NCI-H2171 treated with DMSO at 0.1 percent for 48 hours (cell line): ENCODE data around the gene PWWP2B.

Experiments used
- DNase-seq: peaks from one replicate; lab custom pipeline; 2025; lab: John Stamatoyannopoulos, UW

Gene PWWP2B

GRCh38 chr10:132394936-132395703 lies 1.9 kb upstream of the PWWP2B start:
- no peak for DNase-seq

GRCh38 chr10:132395704-132396493 lies 1.1 kb upstream of the PWWP2B start:
- no peak for DNase-seq

DNA sequence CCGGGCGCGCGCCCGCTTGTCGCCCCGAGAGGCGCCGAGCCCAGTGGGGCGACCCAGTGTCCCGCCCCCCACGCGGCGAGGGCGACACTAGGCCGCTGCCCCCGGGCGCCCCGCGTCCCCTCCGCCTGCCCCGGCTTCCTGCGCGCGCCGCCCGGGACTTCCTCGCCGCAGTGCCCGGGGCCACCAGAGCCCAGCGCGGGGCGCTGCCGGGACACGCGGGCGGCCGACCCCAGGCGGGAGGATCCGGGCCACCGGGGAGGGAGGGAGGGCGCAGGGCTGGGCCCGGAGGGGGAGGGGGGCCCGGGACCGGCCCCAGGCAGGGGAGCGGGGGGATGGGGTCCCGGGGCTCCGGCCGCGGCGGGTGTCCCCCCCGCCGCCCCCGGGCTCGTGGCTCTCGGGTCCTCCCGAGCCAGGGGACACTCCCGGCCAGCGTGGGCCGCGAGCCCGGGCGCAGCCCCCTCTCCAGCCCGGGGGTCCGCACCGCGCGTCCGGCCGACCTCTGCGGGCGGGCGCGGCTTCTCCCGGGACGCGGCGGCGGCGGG lies 435 bp upstream of the PWWP2B start:
- DNase-seq = peak; percentile 0

DNA sequence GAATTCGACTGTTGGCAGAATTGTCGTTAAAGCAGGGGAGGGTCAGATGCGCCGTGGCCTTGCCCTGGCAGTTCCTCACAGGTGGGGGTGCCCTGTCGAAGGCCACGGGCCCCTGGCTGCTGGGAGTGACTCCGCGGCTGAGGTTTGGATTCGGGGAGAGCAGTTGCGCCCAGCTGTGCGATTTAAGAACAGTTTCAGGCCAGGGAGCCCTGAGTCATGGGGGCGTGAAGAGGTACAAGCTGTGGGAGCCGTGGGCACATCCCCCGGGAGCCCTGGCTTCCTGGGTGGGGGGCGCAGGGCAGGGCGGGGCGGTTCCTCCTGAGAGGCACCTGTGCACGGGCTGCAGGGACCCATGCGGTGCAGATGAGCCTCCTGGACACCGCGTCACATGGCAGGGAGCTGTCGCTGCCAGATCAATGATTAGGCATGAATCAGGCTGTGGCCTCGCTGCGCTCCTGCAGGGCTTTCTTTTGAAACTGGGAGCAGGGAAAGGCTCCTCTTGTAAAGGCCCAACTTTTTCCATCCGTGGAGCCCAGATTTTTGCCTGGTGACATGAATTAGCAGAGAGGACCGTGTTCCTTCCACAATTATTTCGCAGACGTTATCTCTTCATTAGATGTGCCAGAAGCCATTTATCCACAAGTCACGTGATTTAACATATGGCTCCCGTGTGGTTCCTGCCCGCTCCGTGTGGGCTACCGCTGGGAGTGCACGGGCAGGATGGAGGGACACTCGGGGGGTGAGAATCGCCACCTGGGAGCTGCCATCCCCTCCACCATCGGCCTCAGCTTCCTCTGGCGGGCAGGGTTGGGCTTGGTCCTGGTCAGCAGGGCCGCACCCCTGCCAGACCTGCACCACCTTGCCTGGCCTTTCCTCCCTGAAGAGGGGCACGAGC lies 918 bp downstream of the PWWP2B start:
- peak; percentile 75 for DNase-seq

- peak; percentile 13 for DNase-seq
Observed at GRCh38 chr10:132398566-132398991, 1.6 kb downstream of the PWWP2B start.

GRCh38 chr10:132399117-132400035 lies 2.4 kb downstream of the PWWP2B start:
- peak; percentile 83 for DNase-seq

GRCh38 chr10:132400041-132400546 lies 3.1 kb downstream of the PWWP2B start:
- no peak for DNase-seq

- DNase-seq = no peak
Observed at GRCh38 chr10:132400547-132401151, 3.6 kb downstream of the PWWP2B start.

DNA sequence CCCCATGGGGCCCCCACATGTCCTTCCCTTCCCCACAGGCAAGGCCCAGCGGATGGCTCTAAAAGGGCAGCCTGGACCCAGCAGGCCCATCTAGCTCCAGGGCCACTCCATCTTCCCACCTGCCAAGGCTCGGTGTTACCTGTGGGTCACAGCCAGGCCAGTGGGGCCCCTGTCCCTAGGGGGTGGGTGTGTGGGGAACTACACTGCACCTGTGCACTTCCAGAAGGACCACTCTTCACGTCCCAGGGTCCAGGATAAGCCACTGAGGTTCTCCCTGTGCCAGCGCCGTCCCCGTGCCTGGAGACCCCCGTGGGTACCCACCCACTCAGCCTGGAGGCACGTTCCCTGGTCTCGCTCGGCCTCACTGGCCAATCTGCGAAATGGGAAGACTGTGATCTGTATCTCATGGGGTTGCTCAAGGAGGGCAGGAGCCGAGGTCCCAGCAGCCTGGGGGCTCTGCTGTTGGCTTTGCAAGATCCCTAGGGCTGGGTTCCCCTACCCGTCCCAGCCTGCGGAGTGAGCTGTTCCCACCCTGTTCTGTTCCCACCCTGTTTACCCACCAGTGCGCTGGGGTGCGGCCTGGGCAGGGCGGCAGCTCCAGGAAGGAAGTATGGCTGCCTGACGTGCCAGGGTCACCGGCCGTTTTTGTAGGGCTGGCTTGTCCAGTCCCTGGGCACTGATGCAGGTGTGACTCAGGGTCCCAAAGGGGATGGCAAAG lies 4.6 kb downstream of the PWWP2B start:
- DNase-seq = no peak

DNA sequence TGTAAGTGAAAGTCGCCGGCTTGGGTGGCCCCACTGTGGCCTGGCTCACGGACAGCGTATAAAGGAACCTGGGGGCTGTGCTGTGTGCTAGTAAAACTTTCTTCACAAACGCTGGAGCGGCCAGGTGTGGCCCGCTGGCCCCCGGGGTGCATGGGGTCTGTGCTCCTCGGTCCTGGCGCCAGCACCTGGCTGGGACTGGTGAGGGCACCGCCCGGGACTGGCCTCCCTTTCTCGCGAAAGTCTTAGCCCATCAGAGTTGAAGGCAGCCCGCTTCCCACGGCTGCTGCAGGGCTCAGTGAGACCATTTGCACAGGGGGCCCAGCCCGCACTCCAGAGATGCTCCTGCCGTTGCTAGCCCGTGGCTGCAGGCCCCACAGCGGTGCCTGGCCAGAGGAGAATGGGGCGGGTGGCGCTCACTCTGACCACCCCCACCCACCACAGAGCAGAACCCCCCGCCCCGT lies 5.8 kb downstream of the PWWP2B start:
- no peak for DNase-seq

- peak; percentile 2 for DNase-seq
Observed at GRCh38 chr10:132403511-132404168, 6.6 kb downstream of the PWWP2B start.

GRCh38 chr10:132404169-132404880 lies 7.3 kb downstream of the PWWP2B start:
- no peak for DNase-seq

GRCh38 chr10:132404911-132405462 lies 8.0 kb downstream of the PWWP2B start:
- DNase-seq = no peak

- no peak for DNase-seq
Observed at GRCh38 chr10:132405463-132405991, 8.5 kb downstream of the PWWP2B start.

GRCh38 chr10:132406181-132406580 lies 9.2 kb downstream of the PWWP2B start:
- DNase-seq = no peak

- DNase-seq = no peak
Observed at GRCh38 chr10:132406750-132407149, 9.8 kb downstream of the PWWP2B start.

DNA sequence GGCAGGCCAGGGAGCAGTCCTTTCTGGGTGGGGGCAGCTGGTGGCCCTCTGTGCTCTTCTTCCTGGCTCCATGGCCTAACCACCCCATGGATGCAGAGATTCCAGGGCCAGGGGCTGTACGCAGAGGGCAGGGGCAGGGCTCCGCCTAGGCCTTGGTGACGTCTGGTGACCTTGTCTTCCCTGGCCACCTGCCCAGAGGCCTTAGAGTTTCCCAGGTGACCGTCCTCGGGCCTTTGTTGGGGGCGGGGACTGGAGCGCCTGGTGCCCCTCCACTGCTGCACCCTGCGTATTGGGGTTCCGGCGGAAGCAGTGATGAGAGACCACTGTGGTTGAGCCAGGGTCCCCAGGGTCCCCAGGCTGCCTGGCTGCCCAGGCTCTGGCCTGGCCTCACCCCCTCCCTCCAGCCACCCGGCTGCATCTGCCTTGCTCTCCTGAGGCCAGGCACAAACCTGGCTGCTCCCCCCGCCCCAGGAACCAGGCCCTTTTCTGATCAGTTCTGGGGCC lies 10.3 kb downstream of the PWWP2B start:
- DNase-seq = no peak
